Fibroblast of lung (primary cell): ENCODE results near the gene FBXO7. TPM values are rescaled to one million over a fixed set of nuclear protein-coding genes. Genes with fewer than 3 reads are reported as not detected.

Experiments used
- DNase-seq, 2 donors: peaks; one replicate each; pipeline versions ENCODE4 v3.0.0 to v3.0.0-alpha.2; 2010; ENCODE audit warnings: low read depth in 2 of 2
- H2AFZ ChIP-seq: 2 replicates; pipeline ENCODE4 v1.5.1; 2012; ENCODE audit warnings: low read length, control low read depth, inconsistent platforms
- H3K27ac ChIP-seq: 2 replicates; pipeline ENCODE4 v1.5.1; 2011; ENCODE audit warnings: low read length, control low read depth; ENCODE audit not compliant: insufficient read depth
- H3K27me3 ChIP-seq: 2 replicates; pipeline ENCODE4 v1.5.1; 2011; ENCODE audit warnings: mild to moderate bottlenecking, low read length; ENCODE audit not compliant: control insufficient read depth, insufficient read depth
- H3K36me3 ChIP-seq: 2 replicates; pipeline ENCODE4 v1.5.1; 2011; ENCODE audit warnings: low read length; ENCODE audit not compliant: control insufficient read depth, insufficient read depth
- H3K4me1 ChIP-seq: 2 replicates; pipeline ENCODE4 v1.5.1; 2011; ENCODE audit warnings: low read length; ENCODE audit not compliant: control insufficient read depth, insufficient read depth; ENCODE audit errors: extremely low read depth
- H3K4me2 ChIP-seq: 2 replicates; pipeline ENCODE4 v1.5.1; 2011; ENCODE audit warnings: low read length, control low read depth; ENCODE audit not compliant: insufficient read depth; ENCODE audit errors: extremely low read depth
- H3K4me3 ChIP-seq, 4 experiments: fragments of 200-600 bp in 1 of 4; sonication (generic) in 1 of 4; replicated peaks in 1 of 4; 2 replicates each; pipeline ENCODE4 v1.5.1; 2011 to 2016; ENCODE audit warnings: low read length in 4 of 4, low read depth in 3 of 4, mild to moderate bottlenecking in 3 of 4, control low read depth in 2 of 4, inconsistent platforms in 1 of 4, mixed read lengths in 1 of 4; ENCODE audit not compliant: insufficient read depth in 1 of 4; ENCODE audit errors: control extremely low read depth in 1 of 4
- H3K79me2 ChIP-seq: 2 replicates; pipeline ENCODE4 v1.5.1; 2012; ENCODE audit warnings: mild to moderate bottlenecking, low read length, inconsistent platforms; ENCODE audit not compliant: control insufficient read depth, insufficient read depth
- H3K9ac ChIP-seq: 2 replicates; pipeline ENCODE4 v1.5.1; 2011; ENCODE audit warnings: mild to moderate bottlenecking, low read length, control low read depth; ENCODE audit not compliant: insufficient read depth
- H3K9me3 ChIP-seq: 2 replicates; pipeline ENCODE4 v1.5.1; 2012; ENCODE audit warnings: low read depth, low read length; ENCODE audit not compliant: control insufficient read depth, insufficient read depth
- H4K20me1 ChIP-seq: 2 replicates; pipeline ENCODE4 v1.5.1; 2011; ENCODE audit warnings: low read length; ENCODE audit not compliant: control insufficient read depth, insufficient read depth; ENCODE audit errors: extremely low read depth
- EZH2 ChIP-seq: IDR thresholded peaks from 2 replicates; pipeline ENCODE4 v1.5.1; 2012; ENCODE audit warnings: low read length, control low read depth, mild to moderate bottlenecking; ENCODE audit errors: missing control alignments
- polyA plus RNA-seq, 2 donors: library from polyadenylated mRNA; depleted of rRNA in 1 of 2; stranded (reverse) in 1 of 2; unstranded in 1 of 2; fragments of >200 nt; gene quantifications; 2 replicates each; pipeline ENCODE4 v1.2.1, GENCODE V29; 2011 to 2012; ENCODE audit warnings: missing spikeins in 1 of 2
- total RNA-seq: library from RNA; depleted of rRNA; stranded (reverse); fragments of >200 nt; gene quantifications from 2 replicates; pipeline ENCODE4 v1.2.1, GENCODE V29; 2014
- TF ChIP-seq, protein P1 (sequence below), 2 donors: IDR thresholded peaks in 1 of 2; conservative IDR thresholded peaks in 1 of 2; 1 replicate in 1 of 2; 2 replicates in 1 of 2; pipeline ENCODE4 v1.5.1; 2011 to 2012; ENCODE audit warnings: low read length in 2 of 2, control low read depth in 1 of 2, inconsistent platforms in 1 of 2, low read depth in 1 of 2, mild to moderate bottlenecking in 1 of 2

The FBXO7 gene
- total and polyA plus RNA-seq, 2 donors (not counting 1 experiment from before 2014, with no cell fraction given), result 51.2 to 130 TPM

DNA sequence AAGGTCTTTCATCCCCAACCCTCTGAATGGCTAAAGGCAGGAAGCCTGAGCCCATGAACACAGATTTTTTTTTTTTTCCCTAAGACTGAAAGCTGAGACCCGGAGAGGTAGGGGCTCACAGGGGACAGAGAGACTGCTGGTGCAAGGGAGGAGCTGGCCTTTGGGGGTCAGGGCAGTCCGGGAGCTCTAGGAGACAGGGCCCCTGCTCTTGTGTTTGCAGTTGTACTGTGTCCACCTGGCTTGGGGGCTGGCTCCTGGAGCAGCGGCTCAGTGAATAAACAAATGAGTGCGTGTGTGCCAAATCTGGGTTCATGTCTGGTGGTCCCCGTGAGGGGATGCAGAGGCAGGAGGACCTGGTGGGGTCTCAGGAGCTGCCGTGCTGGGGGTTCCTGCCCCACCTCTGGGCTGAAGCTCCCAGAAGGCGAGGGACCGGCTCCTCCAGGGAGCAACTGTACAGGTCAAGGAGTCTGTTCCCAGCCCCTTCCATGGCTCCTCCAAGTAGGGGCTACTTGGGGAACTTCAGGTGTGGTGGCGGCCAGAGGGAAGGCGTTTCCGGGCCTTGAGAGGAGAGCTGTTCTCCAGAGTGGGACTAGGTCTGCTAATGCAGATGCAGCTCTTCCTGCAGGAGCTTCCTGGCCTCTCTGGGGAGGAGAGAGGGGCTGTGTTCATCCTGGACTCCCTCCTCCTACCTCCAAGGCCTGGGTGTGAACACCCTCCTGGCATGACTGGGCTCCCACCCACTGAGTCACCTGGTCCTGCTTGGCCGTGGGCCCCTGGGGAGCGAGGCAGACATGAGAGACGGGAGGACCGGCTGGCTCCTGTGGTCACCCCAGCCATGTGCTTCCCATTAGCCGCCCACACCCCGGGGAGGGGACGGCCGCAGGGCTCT is 57.6 kb downstream of the FBXO7 start:
- Histone ChIP-seq H3K27me3 (no peaks in the 10 kb centered on the region), H3K36me3 (no peaks in the 10 kb centered on the region), H3K4me1 (peaks cover 28% of the 10 kb centered on the region), H3K9me3 (no peaks in the 10 kb centered on the region), H3K4me2 (peak overlapping the region; percentile 4), H3K27ac (no peak overlapping the region), H2AFZ (peak overlapping the region; percentile 13), H3K4me3 (no peak overlapping the region), H3K9ac (no peak overlapping the region), H4K20me1 (no peaks in the 10 kb centered on the region), H3K79me2 (no peaks in the 10 kb centered on the region)
- TF ChIP-seq EZH2, result no peak
- TF ChIP-seq, protein P1, sequence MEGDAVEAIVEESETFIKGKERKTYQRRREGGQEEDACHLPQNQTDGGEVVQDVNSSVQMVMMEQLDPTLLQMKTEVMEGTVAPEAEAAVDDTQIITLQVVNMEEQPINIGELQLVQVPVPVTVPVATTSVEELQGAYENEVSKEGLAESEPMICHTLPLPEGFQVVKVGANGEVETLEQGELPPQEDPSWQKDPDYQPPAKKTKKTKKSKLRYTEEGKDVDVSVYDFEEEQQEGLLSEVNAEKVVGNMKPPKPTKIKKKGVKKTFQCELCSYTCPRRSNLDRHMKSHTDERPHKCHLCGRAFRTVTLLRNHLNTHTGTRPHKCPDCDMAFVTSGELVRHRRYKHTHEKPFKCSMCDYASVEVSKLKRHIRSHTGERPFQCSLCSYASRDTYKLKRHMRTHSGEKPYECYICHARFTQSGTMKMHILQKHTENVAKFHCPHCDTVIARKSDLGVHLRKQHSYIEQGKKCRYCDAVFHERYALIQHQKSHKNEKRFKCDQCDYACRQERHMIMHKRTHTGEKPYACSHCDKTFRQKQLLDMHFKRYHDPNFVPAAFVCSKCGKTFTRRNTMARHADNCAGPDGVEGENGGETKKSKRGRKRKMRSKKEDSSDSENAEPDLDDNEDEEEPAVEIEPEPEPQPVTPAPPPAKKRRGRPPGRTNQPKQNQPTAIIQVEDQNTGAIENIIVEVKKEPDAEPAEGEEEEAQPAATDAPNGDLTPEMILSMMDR (conservative IDR thresholded peaks at IDR 0.05 in 1 of 2, IDR thresholded peaks at IDR 0.05 in 1 of 2; ENCODE audit: low read depth in 1 of 2, low read length in 2 of 2), result no peak
- DNase-seq, result peak; percentile 92 to 95

DNA sequence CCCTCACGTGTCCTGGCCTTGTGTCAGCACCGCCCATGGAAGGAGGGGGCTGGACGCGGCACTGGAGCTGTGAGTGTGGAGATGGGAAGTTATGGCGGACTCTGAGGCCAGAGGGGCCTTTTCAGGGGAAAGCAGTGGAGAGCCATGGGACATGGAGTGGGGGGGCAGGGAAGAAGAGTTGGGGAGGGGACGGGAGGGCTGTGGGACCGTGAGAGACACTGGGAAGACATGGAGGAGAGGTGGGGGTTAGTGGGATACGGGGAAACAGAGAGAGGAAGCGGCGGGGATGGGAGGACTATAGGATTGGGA is 58.2 kb downstream of the FBXO7 start:
- H3K27me3 ChIP-seq, result no peaks in the 10 kb centered on the region
- peak overlapping the region; percentile 43 for H3K27ac ChIP-seq
- H3K4me2 ChIP-seq, result no peak overlapping the region
- H3K4me1 ChIP-seq, result peaks cover 28% of the 10 kb centered on the region
- no peaks in the 10 kb centered on the region for H4K20me1 ChIP-seq
- no peak for DNase-seq
- H3K4me3 ChIP-seq, result no peak overlapping the region
- TF ChIP-seq, protein P1 (conservative IDR thresholded peaks at IDR 0.05 in 1 of 2, IDR thresholded peaks at IDR 0.05 in 1 of 2; ENCODE audit: low read depth in 1 of 2, low read length in 2 of 2), result no peak
- TF ChIP-seq EZH2, result no peak
- no peaks in the 10 kb centered on the region for H3K79me2 ChIP-seq
- H3K36me3 ChIP-seq, result no peaks in the 10 kb centered on the region
- no peak overlapping the region for H2AFZ ChIP-seq
- no peaks in the 10 kb centered on the region for H3K9me3 ChIP-seq
- H3K9ac ChIP-seq, result no peak overlapping the region

DNA sequence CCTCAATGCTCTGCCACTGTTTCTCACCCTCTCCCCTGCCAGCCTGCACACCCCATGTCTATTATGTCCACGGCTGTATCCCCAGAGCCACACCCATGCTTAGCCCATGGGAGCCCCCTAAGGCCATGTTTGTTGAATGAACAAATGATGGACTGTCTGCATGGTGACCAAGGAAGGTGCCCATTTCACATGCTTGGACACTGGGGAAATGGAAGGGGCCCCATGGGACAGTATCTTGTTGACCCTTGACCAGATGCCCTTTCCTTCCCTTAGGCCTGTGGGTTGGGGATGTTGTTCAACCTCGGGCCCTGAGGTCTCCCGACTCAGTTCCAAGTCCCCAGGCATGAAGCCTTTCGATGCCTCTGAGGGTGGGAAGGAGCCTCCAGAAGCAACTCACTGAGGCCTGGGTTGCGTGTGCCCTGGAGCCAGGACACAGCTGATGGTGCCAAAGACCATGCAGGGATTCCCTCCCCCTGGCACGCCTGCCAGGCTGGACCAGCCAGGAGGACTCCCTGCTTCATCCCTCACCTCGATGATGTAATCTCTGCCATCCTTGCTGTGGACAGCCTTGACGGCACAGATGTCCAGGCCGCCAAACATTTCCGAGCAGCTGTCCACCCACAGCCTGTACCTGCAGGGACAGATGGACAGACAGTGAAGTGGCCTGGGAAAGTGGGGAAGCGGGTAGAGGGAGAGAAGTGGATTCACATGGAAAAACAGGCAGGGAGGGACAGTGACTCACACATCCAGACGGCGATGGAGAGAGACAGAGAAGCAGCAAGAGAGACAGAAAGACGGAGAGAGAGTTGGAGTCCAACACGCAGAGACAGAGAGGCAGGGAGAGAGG is 58.9 kb downstream of the FBXO7 start:
- no peaks in the 10 kb centered on the region for H3K9me3 ChIP-seq
- H3K4me2 ChIP-seq, result no peak overlapping the region
- no peak overlapping the region for H3K9ac ChIP-seq
- H3K27me3 ChIP-seq, result no peaks in the 10 kb centered on the region
- no peaks in the 10 kb centered on the region for H3K36me3 ChIP-seq
- no peaks in the 10 kb centered on the region for H3K79me2 ChIP-seq
- DNase-seq, result peak; percentile 24 to 72
- no peak overlapping the region for H3K4me3 ChIP-seq
- no peak for TF ChIP-seq EZH2
- TF ChIP-seq, protein P1 (conservative IDR thresholded peaks at IDR 0.05 in 1 of 2, IDR thresholded peaks at IDR 0.05 in 1 of 2; ENCODE audit: low read depth in 1 of 2, low read length in 2 of 2), result no peak
- H2AFZ ChIP-seq, result peak overlapping the region; percentile 4
- H3K27ac ChIP-seq, result peak overlapping the region; percentile 43
- peaks cover 28% of the 10 kb centered on the region for H3K4me1 ChIP-seq
- no peaks in the 10 kb centered on the region for H4K20me1 ChIP-seq
